ENCODE data around the gene ARL6IP4. TPM values are rescaled to one million over a fixed set of nuclear protein-coding genes. Genes with fewer than 3 reads are reported as not detected.
"Not testable (repeated sequence)": the region's sequence is repeated elsewhere in the genome, so short reads cannot be mapped to it uniquely, and the experiment has no call there.

The ARL6IP4 gene
- total RNA-seq, 4 donors from 2014 or later: 84.2 to 212 (median 153) TPM

DNA sequence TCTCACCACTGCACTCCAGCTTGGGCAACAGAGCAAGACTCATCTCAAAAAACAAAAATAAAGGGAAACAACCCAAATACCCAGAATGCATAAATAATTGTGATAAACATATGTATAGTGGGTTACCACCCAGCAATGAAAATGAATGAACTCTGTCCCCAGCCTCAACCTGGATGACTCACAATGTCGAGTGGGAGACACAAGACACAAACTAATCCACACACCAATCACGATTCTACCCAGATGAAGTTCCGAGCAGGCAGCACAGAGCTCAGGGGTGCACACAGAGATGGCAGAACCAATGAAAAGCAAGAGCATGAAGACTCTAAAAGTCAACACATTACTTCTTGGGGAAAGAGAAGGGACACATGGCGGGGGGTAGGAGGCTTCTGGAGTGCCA lies 41.4 kb upstream of the ARL6IP4 start:
- 82 to 86% methylated on average over 4 of the region's 4 CpGs for WGBS, 2 donors
- TF ChIP-seq POLR2A (IDR thresholded peaks at IDR 0.05): no peak
- TF ChIP-seq, protein P1, sequence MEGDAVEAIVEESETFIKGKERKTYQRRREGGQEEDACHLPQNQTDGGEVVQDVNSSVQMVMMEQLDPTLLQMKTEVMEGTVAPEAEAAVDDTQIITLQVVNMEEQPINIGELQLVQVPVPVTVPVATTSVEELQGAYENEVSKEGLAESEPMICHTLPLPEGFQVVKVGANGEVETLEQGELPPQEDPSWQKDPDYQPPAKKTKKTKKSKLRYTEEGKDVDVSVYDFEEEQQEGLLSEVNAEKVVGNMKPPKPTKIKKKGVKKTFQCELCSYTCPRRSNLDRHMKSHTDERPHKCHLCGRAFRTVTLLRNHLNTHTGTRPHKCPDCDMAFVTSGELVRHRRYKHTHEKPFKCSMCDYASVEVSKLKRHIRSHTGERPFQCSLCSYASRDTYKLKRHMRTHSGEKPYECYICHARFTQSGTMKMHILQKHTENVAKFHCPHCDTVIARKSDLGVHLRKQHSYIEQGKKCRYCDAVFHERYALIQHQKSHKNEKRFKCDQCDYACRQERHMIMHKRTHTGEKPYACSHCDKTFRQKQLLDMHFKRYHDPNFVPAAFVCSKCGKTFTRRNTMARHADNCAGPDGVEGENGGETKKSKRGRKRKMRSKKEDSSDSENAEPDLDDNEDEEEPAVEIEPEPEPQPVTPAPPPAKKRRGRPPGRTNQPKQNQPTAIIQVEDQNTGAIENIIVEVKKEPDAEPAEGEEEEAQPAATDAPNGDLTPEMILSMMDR (IDR thresholded peaks at IDR 0.05): no peak
- Histone ChIP-seq H3K4me1 (peaks cover 3 to 28% (median 11%) of the 10 kb centered on the region in 3 donors), H3K27ac (no peak overlapping the region), H3K27me3 (no peaks in the 10 kb centered on the region), H3K4me3 (no peak overlapping the region), H3K9me3 (no peaks in the 10 kb centered on the region), H3K36me3 (peaks cover 0 to 15% (median 0%) of the 10 kb centered on the region in 3 donors)
- intact Hi-C loops (cut with DNase I): no loop called here
- DNase-seq: no peak

DNA sequence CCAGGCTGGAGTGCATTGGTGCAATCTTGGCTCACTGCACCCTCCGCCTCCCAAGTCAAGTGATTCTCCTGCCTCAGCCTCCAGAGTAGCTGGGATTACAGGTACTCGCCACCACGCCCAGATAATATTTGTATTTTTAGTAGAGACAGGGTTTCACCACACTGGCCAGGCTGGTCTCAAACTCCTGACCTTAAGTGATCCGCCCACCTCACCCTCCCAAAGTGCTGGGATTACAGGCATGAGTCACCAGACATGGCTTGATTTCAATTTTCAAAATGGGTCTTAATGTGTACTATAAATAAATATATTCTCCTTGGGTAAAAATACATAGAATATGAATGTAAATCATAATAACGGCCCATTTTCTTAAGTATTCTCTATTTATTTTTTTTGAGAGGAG lies 39.1 kb upstream of the ARL6IP4 start:
- H3K4me1 ChIP-seq: peaks cover 24 to 50% (median 30%) of the 10 kb centered on the region in 3 donors
- intact Hi-C loops (cut with DNase I); H3K36me3 ChIP-seq; H3K27me3 ChIP-seq; DNase-seq; H3K9me3 ChIP-seq; H3K27ac ChIP-seq; H3K4me3 ChIP-seq: not testable (repeated sequence)
- WGBS, 2 donors: 42 to 74% methylated on average over 5 of the region's 5 CpGs

DNA sequence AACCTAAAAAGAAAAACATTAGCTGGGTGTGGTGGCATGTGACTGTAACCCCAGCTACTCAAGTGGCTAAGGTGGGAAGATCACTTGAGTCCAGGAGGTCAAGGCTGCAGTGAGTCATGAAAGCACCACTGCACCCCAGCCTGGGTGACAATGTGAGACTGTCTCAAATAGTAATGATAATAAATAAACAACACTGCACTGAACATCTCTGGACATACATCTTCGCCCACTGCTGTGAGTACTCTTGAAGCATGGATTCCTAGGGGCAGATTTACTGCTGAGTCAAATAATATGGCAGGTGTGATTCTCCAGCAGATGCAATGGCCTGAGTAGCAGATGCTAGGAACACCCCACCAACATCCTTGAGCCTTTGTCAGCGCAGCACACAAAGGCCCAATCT lies 37.8 kb upstream of the ARL6IP4 start:
- intact Hi-C loops (cut with DNase I): no loop called here
- WGBS, 2 donors: 92 to 100% methylated on average over 2 of the region's 2 CpGs
- Histone ChIP-seq H3K9me3 (no peaks in the 10 kb centered on the region), H3K4me3 (no peak overlapping the region), H3K36me3 (no peaks in the 10 kb centered on the region), H3K27ac (peak overlapping the region; percentile 29 to 74 (median 60)), H3K4me1 (peaks cover 33 to 63% (median 43%) of the 10 kb centered on the region in 3 donors), H3K27me3 (no peaks in the 10 kb centered on the region)
- DNase-seq: no peak
- TF ChIP-seq POLR2A (IDR thresholded peaks at IDR 0.05): no peak
- TF ChIP-seq, protein P1 (IDR thresholded peaks at IDR 0.05): no peak

DNA sequence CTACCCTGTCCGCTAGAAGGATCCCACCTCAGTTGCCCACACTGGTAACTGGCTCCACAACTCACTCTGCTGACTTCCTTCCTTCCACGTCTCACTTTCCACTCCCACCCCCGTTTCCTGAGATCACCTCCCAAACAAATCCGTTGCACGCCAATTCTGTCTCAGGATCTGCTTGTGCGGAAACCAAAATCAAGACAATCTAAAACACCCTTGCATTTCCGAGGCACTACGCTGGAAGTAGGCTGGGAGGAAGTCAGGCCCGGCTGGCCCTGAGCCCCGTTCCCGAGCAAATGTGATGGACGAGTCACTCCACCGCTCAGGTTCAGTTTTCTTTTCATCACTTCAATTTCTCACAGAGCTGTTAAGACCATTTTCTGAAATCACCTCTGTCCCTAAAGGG lies 37.3 kb upstream of the ARL6IP4 start:
- intact Hi-C loops (cut with DNase I): no loop called here
- no peak for TF ChIP-seq POLR2A (IDR thresholded peaks at IDR 0.05)
- TF ChIP-seq, protein P1 (IDR thresholded peaks at IDR 0.05): no peak
- peaks cover 33 to 68% (median 46%) of the 10 kb centered on the region in 3 donors for H3K4me1 ChIP-seq
- no peaks in the 10 kb centered on the region for H3K27me3 ChIP-seq
- H3K4me3 ChIP-seq: no peak overlapping the region
- H3K27ac ChIP-seq: peak overlapping the region in 3 of 4 donors; percentile 57 to 74 (median 64)
- 68 to 70% methylated on average over 13 of the region's 13 CpGs for WGBS, 2 donors
- H3K36me3 ChIP-seq: no peaks in the 10 kb centered on the region
- no peaks in the 10 kb centered on the region for H3K9me3 ChIP-seq
- DNase-seq: no peak

DNA sequence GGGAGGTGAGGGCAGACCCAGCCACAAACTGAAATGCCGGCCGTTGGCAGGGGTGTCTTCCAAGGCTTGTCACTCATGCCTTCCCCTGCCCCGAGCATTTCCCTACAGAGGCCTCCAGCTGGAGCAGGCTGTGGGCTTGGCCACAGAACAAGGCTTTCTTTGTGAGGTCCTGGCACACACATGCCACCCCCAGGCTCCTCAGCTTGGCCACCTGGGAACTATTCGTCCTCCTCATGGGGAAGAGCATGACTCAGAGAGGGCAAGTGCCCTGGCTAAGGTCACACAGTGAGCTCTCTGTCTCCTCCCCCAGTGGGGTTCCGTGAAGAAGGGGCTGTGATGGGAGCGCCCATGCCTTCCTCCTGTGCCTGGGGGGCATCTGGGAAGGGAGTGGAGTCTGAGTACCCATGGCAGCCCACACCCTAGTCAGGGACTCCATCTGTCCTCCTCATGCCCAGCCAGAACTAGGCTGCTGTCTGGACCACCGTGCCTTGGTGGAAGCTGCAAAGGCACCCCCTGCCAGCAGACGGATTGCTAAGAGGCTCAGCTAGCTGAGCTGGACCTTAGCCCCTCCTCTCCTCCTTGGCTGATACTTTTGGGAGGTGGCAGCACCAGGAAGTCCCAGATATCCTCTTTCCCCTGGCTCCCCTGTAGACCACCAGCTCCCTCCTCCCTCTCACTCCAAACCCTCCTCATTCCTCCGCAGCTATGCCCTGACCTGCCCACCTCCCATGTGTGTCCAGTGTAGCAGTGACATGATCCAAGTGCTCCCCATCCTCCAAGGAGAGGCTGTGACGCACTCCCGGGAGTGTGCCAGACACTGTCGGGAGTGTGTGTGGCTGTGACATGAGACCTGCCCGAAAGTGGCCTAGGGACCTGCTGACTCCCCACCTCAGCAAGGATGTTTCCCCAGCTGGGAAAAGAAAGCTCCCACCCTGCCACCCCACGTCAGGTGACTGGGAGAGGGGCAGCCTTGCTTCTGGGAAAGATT lies 35.6 kb upstream of the ARL6IP4 start:
- 36 to 54% methylated on average over 4 of the region's 14 CpGs for WGBS, 2 donors
- DNase-seq: no peak
- Histone ChIP-seq H3K4me3 (no peak overlapping the region), H3K27me3 (no peaks in the 10 kb centered on the region), H3K4me1 (peaks cover 33 to 69% (median 46%) of the 10 kb centered on the region in 3 donors), H3K36me3 (no peaks in the 10 kb centered on the region), H3K27ac (peak overlapping the region; percentile 23 to 74 (median 58)), H3K9me3 (no peaks in the 10 kb centered on the region)
- intact Hi-C loops (cut with DNase I): no loop called here
- TF ChIP-seq, protein P1 (IDR thresholded peaks at IDR 0.05): no peak
- no peak for TF ChIP-seq POLR2A (IDR thresholded peaks at IDR 0.05)

Measured in esophagus squamous epithelium (tissue), 5 donors.